ES-I3 (cell line): ENCODE results near the gene POLA2.

Experiments used
- H3K36me3 ChIP-seq: 2 replicates; pipeline ENCODE4 v1.6.1; 2013; ENCODE audit warnings: mild to moderate bottlenecking, low read length, control low read depth, moderate library complexity; ENCODE audit not compliant: insufficient read depth
- H3K4me1 ChIP-seq: 2 replicates; pipeline ENCODE4 v1.6.1; 2013; ENCODE audit warnings: mild to moderate bottlenecking, control low read depth, low read length; ENCODE audit not compliant: insufficient read depth
- H3K9ac ChIP-seq: 2 replicates; pipeline ENCODE4 v1.6.1; 2013; ENCODE audit warnings: low read depth, mild to moderate bottlenecking, low read length, moderate library complexity
- H3K9me3 ChIP-seq: 2 replicates; pipeline ENCODE4 v1.6.1; 2013; ENCODE audit warnings: mild to moderate bottlenecking, low read length, moderate library complexity; ENCODE audit not compliant: control insufficient read depth, insufficient read depth

Gene POLA2

DNA sequence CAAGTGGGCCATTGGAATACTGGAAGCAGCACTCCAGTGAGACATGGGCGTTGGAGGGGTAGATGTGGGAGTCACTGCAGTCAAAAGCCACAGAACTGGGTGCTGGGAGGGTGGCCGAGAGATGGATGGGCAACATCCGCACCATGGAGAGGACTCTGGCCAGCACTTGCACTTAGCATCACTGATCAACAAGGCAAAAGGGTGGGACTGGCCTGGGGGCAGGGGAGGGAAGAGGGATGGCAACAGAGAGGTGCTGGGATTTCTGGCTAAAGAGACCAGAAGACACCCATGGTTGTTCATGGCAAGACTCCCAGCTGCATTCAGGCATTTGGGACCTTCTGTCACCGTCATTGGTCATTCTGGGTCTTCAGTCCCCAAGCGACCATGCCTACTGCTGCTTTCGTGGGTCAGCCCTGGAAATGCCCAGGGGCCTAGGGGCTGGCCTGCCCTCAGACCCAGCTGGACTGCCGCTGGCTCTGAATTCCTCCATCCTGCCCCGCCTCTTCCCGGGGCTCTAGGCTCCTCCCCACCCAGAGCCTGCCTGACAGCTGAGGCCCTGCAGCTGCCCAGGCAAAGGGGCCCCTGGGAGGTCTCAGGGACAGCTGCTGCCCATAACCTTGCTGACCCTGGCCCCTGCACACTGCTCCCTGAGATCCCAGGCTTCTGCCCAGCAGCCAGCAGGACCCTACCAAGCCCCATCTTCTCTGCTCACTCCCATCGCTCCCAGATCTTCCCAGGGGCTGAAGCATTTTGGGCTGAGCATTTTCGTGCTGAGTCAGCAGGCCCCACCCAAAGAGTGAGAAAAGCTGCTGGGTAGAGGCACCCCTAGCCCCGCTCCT lies 39.9 kb downstream of the POLA2 start:
- no peaks in the 10 kb centered on the region for H3K9me3 ChIP-seq
- peaks cover 7% of the 10 kb centered on the region for H3K4me1 ChIP-seq
- no peak overlapping the region for H3K9ac ChIP-seq
- no peaks in the 10 kb centered on the region; the same call in none of the 2 replicates for H3K36me3 ChIP-seq

DNA sequence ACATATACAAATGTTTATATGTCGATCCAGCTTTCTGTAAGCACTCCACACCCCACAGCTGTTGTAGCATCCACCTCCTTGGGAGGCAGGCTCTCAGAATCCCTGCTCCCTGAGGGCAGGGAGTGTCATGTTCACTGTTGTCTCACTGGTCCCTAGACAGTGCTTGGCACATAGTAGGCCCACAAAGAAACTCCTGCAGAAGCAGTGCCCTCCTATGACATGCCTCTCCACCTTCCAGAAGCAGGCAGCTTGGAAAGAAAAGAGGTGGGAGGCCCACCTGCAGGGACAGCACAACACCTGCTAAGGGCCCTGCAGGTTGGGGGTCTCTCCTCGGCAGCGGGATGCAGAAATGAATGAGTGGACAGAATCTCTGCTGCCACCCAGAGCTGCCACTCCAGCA lies 41.8 kb downstream of the POLA2 start:
- no peaks in the 10 kb centered on the region for H3K9me3 ChIP-seq
- peaks cover 8% of the 10 kb centered on the region for H3K4me1 ChIP-seq
- no peak overlapping the region for H3K9ac ChIP-seq
- no peaks in the 10 kb centered on the region; the same call in 1 of the 2 replicates for H3K36me3 ChIP-seq

GRCh38 chr11:65304110-65304509 lies 42.3 kb downstream of the POLA2 start:
- H3K4me1 ChIP-seq = peaks cover 11% of the 10 kb centered on the region
- no peaks in the 10 kb centered on the region; the same call in 1 of the 2 replicates for H3K36me3 ChIP-seq
- H3K9ac ChIP-seq = no peak overlapping the region
- no peaks in the 10 kb centered on the region for H3K9me3 ChIP-seq

GRCh38 chr11:65304613-65305012 lies 42.9 kb downstream of the POLA2 start:
- no peak overlapping the region for H3K9ac ChIP-seq
- no peaks in the 10 kb centered on the region; the same call in 1 of the 2 replicates for H3K36me3 ChIP-seq
- H3K9me3 ChIP-seq = no peaks in the 10 kb centered on the region
- H3K4me1 ChIP-seq = peaks cover 11% of the 10 kb centered on the region

GRCh38 chr11:65305501-65306268 lies 43.9 kb downstream of the POLA2 start:
- H3K9me3 ChIP-seq = no peaks in the 10 kb centered on the region
- no peaks in the 10 kb centered on the region; the same call in 1 of the 2 replicates for H3K36me3 ChIP-seq
- H3K4me1 ChIP-seq = peaks cover 15% of the 10 kb centered on the region
- H3K9ac ChIP-seq = no peak overlapping the region

DNA sequence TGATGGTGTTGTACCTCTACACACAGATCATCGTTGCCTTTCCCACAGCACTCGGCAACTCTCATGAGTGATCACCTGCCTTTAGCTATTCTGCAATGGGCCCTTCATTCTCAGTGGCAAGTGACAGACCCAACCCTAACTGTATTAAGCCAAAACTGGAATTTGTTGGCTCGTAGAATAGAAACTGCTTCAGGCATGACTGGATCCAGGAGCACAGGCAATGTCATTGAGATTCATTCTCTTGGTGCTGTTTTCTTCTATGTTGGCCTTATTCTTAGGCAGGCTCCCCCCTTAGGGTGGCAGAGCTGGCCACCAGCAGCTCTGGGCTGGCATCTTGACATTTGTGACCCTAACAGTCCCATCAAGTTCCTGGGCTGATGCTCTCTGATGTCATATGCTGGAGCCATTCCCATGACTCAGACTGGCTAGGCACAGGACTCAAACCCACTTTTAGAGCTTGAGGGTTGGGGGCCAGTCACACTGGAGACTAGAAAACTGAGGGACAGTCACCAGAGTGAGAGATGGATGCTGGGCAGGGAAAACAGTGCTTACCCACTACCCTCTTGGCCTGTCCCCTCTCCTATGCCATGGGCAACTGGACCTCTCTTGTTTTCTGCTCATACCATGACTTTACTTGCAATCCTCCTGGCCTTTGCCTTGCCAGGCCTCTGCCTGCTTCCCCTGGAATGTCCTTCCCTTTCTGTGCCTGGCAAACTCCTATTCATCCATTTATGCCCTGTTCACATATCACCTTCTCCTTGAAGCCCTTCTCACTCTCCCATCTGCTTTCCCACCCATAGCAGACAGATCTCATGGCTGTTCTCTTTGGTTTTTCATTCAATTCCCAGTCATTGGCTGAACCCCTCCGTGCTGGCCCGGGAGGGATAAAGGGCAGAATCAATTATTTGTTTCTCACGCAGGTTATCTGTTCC lies 45.8 kb downstream of the POLA2 start:
- Histone ChIP-seq H3K4me1 (peaks cover 15% of the 10 kb centered on the region; the same call in 1 of the 2 replicates), H3K36me3 (no peaks in the 10 kb centered on the region; the same call in 1 of the 2 replicates), H3K9me3 (no peaks in the 10 kb centered on the region), H3K9ac (no peak overlapping the region)

DNA sequence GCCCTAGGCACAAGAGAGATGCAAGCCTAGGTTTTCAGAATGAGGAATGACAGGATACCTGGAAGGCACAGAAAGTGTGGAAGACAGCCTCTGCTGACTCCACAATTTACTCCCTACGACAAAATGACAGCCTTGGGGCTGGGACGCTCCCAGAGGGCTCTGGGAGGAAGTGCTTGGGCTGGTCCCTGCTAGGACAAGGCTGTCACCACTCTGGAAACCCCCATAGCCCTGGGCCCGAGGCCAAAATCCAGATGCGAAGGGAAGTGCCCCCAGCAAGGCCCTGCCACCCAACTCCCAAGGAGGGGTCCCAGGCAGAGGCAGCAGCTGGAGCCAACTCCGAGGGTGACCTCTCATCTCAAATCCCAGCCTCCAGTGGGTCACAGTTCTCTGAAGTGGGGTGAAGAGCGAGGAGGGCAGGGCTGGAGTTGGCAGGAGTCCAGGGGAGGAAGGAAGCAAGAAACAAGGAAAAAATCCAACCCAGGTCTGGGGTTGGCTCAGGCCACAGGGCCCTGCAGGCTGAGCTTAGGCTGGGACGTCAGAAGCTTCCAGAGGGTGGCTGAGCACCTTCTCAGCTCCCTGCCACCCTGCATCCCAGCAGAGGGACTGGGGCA lies 46.6 kb downstream of the POLA2 start:
- Histone ChIP-seq H3K9me3 (no peaks in the 10 kb centered on the region), H3K36me3 (no peaks in the 10 kb centered on the region; the same call in 1 of the 2 replicates), H3K9ac (no peak overlapping the region), H3K4me1 (peaks cover 15% of the 10 kb centered on the region; the same call in 1 of the 2 replicates)

DNA sequence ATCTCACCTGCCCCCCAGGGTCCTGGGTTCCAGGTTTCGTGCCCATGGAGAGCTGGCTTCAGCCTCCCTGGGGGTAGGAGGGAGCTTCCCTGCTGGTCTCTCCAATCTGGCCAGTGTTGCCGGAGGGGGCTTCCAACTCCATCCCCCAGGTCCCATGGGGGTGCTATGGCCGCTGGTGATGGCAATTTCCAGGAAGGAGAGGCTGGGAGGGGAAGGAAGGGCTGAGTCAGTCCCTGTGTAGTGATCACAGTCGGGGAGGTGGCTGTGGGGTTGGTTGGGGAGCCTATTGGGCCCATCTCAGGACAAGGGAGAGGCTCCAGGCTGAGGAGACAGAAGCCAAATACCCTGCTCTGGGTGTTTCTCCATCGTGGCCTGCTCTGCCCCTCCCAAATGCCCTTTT lies 47.2 kb downstream of the POLA2 start:
- Histone ChIP-seq H3K9me3 (no peaks in the 10 kb centered on the region), H3K36me3 (no peaks in the 10 kb centered on the region), H3K9ac (no peak overlapping the region), H3K4me1 (peaks cover 15% of the 10 kb centered on the region; the same call in 1 of the 2 replicates)

- no peaks in the 10 kb centered on the region for H3K36me3 ChIP-seq
- H3K9ac ChIP-seq = no peak overlapping the region
- peaks cover 15% of the 10 kb centered on the region; the same call in 1 of the 2 replicates for H3K4me1 ChIP-seq
- no peaks in the 10 kb centered on the region for H3K9me3 ChIP-seq
These were observed 48.5 kb downstream of the POLA2 start for GRCh38 chr11:65310215-65310614.

- H3K9me3 ChIP-seq = no peaks in the 10 kb centered on the region
- no peaks in the 10 kb centered on the region for H3K36me3 ChIP-seq
- H3K4me1 ChIP-seq = peaks cover 15% of the 10 kb centered on the region; the same call in 1 of the 2 replicates
- no peak overlapping the region for H3K9ac ChIP-seq
These were observed 49.0 kb downstream of the POLA2 start for GRCh38 chr11:65310736-65311135.

GRCh38 chr11:65311170-65311678 lies 49.5 kb downstream of the POLA2 start:
- Histone ChIP-seq H3K36me3 (no peaks in the 10 kb centered on the region), H3K4me1 (peaks cover 17% of the 10 kb centered on the region; the same call in 1 of the 2 replicates), H3K9me3 (no peaks in the 10 kb centered on the region), H3K9ac (no peak overlapping the region)

- H3K4me1 ChIP-seq = peaks cover 25% of the 10 kb centered on the region; the same call in 1 of the 2 replicates
These were observed 52.9 kb downstream of the POLA2 start, which contains the start of gene CDC42EP2 for GRCh38 chr11:65314501-65315203. Gene CDC42EP2, plus strand, starts transcription at chr11:65314866. Its CDS starts 6,033 bp downstream, at chr11:65320899.

More at GRCh38 chr11:65314501-65315203, 52.9 kb downstream of the POLA2 start, which contains the start of gene CDC42EP2:
- H3K9ac ChIP-seq = peak within 1 kb of the TSS; percentile 76
- H3K9me3 ChIP-seq = no peaks in the 10 kb centered on the region
- no peaks in the 10 kb centered on the region for H3K36me3 ChIP-seq
